Kidney tubule cell (primary cell): ENCODE results near the gene QDPR.
"Not testable (repeated sequence)": the region's sequence is repeated elsewhere in the genome, so short reads cannot be mapped to it uniquely, and the experiment has no call there.

Experiments used
- DNase-seq: peaks from one replicate; pipeline ENCODE4 v3.0.0-alpha.2; 2018; ENCODE audit warnings: low spot score

Gene QDPR

GRCh38 chr4:17492058-17492741 lies 19.7 kb downstream of the QDPR start:
- DNase-seq = peak; percentile 30

DNA sequence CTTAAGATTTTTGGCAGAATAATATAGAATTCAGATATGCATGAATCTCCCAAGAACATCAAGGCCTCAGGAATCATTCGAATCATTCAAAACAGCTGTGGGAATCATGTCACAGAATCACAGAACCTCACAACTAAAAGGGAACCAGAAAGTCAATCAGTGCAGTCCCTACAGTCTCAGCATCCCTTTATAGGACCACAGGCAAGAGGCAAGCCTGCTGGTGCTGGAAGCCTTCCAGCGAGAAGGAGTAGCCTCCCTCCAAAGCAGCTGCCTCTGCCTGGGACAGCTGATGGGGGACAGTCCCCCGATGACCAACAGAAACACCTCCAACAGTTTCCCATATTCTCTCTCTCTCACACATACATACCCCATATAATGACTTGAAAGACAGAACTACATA lies 20.7 kb downstream of the QDPR start:
- no peak for DNase-seq

DNA sequence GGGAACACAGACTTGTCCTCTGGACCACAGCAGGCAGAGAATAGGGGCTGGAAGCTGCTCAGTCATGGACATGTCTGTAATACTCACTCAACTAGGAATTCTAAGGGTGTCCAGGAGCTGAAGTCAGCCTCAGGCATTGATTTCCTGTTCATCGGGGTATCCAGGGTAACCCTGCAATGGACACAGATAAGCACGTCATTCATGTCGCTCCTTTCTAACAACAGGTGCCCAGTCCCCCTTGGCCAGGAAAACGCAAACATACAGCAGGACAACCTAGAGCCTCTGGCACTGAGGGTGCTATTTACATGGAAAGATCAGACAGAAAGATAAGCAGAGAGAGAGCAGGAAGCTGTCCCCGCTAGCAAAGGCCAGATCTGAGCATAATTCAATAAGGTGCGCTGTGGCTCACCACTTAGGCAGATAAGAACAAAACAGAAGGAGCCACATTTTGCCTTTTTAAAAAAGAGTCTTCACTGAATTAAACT lies 21.3 kb downstream of the QDPR start:
- no peak for DNase-seq

DNA sequence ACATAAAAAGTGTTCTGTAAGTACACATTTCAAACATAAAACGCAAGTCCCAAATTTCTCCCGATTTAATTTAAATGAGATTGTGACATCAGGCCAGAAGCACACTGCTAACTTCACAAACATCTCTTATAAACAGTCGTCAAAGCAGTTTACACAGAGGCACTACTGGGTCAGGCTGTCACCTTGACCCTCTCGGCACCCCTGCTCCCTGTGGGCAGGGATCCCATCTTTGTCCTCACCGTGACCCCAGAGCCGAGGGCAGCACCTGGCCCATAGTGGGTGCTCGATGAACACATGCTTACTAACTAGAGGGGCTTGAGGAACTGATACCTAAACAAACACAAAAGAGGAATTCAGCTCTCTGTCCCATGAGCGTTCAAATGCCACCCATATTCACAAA lies 22.2 kb downstream of the QDPR start:
- no peak for DNase-seq

DNA sequence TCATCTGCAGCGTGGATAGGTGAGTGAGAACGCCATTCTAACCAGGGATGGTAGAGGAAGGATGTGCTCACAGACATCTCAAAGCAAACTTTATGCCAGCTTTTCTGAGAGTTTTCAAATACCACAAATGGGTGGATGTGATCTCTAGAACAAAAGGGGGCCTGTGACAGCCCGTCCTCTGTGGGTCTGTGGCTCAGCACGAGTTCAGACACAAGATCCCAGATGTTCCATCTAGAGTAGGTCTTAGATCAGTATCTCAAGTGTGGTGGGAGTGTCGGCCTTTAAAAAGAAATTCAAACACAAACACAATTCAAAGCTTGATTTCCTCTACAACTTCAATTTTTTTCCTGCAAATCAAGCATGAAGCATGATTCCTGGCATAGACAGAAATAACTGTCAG lies 22.8 kb downstream of the QDPR start:
- DNase-seq = no peak

GRCh38 chr4:17482716-17483115 lies 29.2 kb downstream of the QDPR start:
- no peak for DNase-seq

DNA sequence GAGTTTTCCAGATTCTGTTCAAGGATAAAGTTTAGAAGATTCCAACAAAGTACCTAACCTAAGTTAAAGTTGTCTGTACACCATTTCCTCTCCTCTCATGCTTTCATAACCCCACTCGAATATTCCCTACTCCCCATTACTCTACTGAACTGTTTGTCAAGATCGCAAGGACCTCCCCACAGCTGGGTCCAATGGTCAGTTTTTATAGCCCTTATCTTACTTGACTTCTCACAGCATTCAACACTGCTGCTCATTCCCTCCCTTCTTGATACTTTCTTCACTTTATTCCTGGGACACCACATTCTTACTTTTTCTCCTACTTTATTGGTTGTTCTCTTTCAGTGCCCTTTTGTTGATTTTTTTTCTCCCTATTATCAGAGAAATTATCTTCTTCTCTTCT lies 30.9 kb downstream of the QDPR start:
- no peak for DNase-seq

- DNase-seq = no peak
Measured at GRCh38 chr4:17480210-17480927, 31.5 kb downstream of the QDPR start.

DNA sequence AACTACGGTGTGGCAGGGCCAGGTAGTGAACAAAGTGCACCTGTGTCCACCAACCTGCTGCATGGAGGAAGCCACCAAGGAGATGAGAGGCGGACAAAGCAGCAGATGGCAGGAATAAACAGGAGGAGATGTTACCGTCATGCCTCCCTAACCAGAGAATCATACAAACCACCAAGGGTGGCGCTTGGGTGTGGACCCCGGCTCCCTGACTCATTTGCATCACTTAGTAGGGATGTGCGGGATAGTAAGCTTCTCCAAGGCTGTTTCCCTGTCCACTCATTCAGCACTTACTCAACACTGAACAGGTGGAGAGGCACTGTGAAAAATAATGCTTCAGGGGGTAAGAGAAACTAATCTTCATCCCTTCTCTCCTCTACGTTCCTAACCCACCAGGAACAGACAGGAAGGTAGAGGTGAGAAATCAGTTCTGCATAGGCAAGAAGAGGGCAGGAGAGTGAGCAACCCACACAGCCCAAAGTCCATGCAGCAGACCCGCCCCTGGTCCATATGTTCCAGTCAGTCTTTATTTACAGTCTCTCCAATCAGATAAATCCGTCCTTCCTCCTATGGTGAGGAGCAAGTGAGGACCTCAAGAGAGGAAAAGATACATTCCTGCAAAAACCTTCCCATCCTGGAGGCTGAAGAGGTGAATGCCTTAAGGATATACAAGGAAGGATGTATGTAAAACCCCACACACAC lies 34.0 kb downstream of the QDPR start:
- DNase-seq = no peak

DNA sequence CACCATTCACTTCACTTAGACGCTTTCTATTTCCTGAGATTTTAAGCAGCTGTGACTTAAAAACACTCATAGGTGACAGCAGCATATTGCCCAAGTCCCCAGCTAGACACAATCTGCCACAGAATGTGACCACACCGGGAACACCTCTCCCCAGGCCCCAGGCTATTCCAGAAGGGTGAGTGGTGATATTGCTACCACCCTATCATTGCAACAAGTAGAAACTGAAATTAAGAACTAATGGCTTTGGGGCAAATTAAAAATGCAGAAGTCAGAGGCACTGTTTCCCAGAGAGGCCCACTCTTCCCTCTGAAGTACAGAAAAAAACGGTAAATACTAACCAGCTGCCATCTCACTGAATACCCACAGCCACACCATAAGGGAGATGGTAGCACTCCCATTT lies 35.0 kb downstream of the QDPR start:
- no peak for DNase-seq

DNA sequence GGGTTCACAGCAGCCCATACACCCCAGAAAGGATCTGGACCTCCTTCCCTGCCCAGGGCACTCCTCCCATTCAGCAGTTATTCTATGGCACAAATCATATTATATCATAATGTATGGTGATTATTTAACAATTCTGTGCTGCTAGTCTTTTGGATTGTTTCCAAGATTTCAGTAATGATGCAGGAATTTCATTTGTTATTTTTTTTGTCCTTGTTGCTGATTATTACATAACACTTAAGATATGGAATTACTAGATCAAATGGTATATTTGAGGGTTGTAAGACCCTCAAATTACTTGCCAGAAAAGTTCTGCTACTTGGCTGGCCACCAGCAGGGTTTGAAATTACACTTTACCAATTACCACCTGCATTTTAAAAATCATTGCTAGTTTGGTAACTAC lies 36.4 kb downstream of the QDPR start:
- no peak for DNase-seq

DNA sequence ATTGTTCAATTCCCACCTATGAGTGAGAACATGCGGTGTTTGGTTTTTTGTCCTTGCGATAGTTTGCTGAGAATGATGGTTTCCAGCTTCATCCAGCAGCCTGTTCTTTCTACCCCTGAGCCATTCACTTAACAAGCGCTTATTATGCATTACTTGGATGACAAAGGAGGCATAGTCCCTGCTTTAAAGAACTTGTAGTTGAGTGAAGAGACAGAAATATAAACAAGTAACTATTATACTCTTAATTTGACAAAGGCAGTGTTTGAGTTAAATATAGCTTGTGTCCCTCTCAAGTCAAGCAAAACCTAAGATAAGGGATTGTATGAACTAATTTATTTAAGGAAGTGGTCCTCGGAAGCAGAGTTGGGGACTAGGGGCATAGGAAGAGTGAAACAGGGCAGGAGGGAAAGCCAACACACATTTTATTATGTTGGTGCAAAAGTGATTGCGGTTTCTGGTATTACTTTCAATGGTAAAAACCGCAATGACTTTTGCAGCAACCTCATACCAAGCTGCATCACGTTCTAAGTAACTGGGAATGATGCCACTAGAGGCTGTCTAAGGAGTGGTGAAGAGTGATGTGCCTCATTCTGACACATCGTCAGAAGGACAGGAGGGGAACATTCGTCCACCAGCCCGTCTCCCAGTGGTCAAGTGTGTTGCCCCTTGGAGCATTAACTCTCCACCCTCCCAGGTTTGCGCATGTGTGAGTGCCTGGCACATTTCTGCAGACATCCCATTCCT lies 41.8 kb downstream of the QDPR start:
- no peak for DNase-seq

DNA sequence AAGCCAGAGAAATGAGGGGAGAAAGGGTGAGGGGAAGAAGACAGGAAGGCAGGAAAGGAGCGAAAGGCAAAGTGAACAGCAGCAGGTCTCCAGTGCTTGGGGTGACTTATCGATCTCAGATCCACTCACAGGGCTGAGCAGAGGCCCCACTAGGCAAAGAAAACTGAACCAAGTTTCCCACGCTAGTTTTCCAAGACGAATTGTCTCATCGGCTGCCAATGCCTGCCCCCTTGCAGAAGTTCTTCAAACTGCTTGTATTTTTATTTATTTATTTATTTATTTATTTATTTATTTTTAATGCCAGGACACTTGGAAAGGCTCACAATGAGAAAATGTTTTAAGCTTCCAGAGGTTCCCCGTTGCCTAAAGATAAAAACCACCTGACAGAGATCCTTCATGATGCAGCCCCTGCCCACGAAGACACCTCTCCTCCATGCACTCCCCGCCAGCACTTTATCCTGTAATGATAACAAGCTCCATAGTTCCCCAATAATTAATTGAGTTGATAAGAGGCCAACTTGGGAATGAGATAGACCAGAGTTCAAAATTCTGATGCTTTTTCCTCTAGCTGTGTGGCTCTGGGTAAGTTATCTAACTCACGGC lies 43.2 kb downstream of the QDPR start:
- peak; percentile 35 for DNase-seq

DNA sequence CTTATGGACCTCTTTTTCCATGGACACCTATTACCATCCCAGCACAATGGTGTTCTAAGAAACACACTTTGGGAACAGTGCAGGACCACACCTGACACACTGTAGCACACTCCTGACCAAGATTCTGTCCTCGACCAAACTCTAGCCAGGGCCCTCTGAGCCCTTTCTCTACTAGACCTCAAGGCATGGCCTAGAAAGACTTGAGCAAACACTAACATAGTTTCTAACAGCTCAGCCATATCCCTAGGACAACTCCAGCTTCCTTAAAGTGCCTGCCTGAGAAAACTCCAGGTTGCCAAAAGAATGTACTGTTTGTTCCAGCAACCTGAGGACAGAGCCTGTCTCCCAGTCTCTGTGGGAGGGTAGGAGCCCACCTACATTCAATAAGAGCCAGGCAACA lies 48.3 kb downstream of the QDPR start:
- DNase-seq = no peak

DNA sequence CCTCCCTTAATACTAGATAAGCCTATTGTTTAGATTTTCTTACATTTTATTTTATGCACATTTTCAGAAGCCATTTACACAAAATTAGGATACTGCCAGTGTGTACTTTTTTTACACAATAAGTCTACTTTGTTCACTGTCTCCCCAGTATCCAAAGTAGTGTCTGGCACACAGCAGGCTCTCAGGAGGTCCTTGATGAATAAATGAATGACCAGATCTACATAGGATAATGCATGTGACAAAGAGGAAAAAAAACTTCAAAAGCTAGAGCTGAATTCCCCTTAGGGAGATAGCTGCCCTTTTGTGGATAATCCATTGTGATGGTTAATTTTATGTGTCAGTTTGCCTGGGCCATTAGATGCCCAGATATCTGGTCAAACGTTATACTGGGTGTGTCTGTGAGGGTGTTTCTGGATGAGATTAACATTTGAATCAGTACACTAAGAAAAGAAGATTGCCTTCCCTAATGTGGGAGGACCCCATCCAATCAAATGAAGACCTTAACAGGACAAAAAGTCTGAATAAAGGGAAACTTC lies 61.6 kb downstream of the QDPR start:
- no peak for DNase-seq

DNA sequence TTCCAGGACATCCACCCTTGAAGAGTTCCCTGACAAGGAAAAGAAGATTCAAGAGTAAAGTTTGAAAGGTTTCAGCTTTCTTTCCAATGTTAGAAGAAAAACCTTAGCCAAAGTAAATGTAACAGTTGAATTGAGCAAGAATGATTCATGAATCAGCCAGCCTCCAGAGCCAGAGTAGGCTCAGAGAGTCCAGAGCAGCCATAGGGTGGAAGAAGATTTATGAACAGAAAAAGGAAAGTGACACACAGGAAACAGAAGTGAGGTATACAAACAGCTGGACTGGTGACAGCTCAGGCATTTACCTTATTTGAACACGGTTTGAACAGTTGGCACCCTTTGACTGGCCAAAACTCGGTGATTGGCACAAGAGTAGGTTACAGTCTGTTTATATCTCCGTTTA lies 63.2 kb downstream of the QDPR start:
- DNase-seq = peak; percentile 54

DNA sequence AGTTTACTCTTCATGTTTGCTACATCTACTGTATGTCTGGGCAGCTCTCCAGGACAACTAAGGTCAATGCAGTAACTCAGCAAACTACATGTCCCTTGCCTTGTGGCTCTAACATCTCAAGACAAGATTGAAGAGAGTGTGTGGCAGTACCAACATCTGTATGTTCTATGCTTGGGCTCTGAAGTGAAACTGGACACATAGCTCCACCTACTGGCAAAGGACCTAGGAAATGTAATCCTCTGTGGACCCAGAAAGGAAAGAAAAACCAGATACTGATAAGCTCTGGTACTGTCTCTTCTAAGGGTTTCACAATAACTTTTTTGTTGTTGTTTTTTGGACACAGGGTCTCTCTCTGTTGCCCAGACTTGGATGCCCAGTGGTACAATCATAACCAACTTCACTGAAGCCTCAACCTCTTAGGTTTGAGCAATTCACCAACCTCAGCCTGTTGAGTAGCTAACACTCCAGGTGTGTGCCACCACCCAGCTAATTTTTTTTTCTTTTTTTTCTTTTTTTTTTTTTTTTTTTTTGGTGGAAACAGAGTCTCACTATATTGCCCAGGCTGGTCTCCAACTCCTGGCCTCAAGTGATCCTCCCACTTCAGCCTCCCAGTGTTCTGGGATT lies 64.1 kb downstream of the QDPR start:
- DNase-seq = peak; percentile 64

DNA sequence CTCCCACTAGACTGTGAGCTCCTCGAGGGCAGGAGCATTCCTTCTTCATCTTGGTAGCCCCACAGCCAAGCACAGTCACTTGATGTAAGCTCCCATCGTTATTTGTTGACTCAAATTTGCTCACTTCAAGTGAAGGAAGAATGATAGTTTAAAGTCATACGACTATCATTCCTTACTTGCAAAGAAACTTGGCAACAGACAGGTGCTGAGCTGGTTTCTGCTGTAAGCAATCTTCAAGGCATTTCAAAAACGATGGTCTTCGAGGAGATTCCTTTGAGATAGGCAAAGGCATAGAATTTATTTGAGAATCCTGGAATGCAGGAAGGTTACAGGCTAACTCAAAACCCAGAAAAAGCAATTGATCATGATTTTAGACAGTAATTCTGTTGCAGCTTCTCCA lies 64.8 kb downstream of the QDPR start:
- DNase-seq = peak; percentile 31

DNA sequence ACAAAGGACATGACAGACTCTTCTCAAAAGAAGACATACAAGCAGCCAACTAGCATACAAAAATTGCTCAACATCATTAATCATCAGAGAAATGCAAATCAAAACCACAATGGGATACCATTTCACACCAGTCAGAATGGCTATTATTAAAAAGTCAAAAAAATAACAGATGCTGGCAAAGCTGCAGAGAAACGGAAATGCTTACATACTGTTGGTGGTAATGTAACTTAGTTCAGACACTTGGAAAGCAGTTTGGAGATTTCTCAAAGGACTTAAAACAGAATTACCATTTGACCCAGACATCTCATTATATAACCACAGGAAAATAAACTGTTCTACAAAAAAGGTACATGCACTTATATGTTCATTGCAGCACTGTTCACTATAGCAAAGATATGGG lies 69.4 kb downstream of the QDPR start:
- not testable (repeated sequence) for DNase-seq

DNA sequence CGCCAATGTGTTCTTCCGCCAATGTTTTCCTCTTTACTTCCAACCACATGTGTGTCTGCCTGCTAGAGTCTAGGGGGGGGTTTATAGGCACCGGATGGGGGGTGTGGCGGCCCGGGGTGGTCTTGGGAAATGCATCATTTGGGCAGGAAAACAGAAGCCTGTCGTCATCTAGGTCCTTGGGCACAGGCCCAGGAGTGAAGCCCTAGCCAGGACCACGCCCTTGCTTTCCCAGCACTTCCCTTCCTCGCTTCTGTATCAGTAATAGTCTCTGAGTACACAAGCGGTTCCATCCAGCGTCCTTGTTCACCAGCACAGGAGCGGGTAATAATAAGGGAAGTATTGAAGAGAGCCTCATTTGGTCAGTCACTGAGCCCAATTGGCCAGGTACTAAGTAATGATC lies 74.5 kb downstream of the QDPR start:
- DNase-seq = no peak

DNA sequence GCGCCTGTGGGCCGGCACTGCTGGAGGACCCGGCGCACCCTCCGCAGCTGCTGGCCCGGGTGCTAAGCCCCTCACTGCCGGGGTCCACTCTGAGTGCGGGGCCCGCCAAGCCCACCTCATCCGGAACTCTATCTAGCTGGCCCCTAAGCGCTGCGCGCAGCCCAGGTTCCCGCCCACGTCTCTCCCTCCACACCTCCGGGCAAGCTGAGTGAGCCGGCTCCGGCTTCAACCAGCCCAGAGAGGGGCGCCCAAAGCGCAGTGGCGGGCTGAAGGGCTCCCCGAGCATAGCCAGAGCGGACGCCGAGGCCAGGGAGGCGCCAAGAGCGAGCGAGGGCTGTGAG lies 75.2 kb downstream of the QDPR start:
- no peak for DNase-seq
